ENCODE results near the gene CFAP74. TPM values are rescaled to one million over a fixed set of nuclear protein-coding genes. Genes with fewer than 3 reads are reported as not detected.
A peak's percentile ranks its signal among the peaks of the same experiment; 100 is the strongest.

The CFAP74 gene
- total RNA-seq, 2 experiments from 2014 or later, result not detected

DNA sequence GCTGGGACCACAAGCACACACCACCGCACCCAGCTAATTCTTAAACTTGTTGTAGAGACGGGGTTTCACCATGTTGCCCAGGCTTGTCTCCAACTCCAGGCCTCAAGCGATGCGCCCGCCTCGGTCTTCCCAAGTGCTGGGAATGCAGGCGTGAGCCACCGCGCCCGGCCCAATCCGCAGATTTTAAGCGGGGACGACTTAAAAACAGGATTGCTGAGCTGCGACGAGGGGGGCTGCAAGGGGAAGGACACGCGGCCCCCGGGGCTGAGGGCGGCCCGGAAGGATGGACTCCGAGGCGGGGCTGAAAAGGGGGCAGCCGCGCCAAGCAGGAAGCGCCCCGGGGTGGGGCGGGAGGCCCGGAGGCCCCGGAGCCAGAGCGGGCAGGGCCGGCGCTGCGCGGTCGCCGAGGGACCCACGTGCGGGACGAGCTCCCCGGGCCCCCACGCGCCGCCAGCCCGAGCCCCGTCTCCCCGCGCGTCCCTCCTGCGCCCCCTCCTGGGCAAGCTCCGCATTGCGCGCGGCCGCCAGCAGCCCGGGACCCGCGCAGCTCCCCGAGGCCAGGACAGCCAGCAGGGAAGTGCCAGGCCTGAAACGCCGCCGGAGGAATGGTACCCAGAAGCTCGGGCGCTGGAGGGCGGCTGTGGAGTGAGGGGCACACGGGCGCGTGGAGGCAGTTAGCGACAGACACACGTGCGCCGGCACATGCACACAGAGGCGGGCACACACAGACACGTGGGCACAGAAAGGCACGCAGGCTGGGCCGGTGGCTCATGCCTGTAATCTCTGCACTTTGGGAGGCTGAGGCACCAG is 41.1 kb upstream of the CFAP74 start:
- peak overlapping the region; percentile 39 for H3K4me3 ChIP-seq (ENCODE audit: low read length)

DNA sequence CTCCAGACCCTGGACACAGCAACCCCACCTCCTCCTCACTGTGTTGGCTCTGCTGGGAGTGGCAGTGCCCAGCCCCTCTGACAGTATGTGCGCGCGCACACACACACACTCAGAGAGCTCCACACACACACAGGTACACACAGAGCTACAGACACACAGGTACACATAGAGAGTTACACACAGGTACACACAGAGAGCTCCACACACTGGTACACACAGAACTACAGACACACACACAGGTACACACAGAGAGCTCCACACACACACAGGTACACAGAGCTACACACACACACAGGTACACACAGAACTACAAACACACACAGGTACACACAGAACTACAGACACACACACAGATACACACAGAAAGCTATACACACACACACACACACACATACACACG is 40.3 kb upstream of the CFAP74 start:
- TF ChIP-seq, protein P1, sequence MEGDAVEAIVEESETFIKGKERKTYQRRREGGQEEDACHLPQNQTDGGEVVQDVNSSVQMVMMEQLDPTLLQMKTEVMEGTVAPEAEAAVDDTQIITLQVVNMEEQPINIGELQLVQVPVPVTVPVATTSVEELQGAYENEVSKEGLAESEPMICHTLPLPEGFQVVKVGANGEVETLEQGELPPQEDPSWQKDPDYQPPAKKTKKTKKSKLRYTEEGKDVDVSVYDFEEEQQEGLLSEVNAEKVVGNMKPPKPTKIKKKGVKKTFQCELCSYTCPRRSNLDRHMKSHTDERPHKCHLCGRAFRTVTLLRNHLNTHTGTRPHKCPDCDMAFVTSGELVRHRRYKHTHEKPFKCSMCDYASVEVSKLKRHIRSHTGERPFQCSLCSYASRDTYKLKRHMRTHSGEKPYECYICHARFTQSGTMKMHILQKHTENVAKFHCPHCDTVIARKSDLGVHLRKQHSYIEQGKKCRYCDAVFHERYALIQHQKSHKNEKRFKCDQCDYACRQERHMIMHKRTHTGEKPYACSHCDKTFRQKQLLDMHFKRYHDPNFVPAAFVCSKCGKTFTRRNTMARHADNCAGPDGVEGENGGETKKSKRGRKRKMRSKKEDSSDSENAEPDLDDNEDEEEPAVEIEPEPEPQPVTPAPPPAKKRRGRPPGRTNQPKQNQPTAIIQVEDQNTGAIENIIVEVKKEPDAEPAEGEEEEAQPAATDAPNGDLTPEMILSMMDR (IDR thresholded peaks at IDR 0.05), result no peak
- DNase-seq (no peak), ATAC-seq (ENCODE audit: poor library complexity) (no peak)
- Histone ChIP-seq H3K4me1 (ENCODE audit: insufficient read depth, low read length) (peaks cover 23% of the 10 kb centered on the region), H3K36me3 (ENCODE audit: insufficient read depth, low read length) (no peaks in the 10 kb centered on the region), H3K27ac (ENCODE audit: low read depth in 1 of 2, low read length in 2 of 2) (no peak overlapping the region), H3K27me3 (ENCODE audit: control insufficient read depth in 1 of 2, insufficient read depth in 2 of 2, low read length in 2 of 2) (peaks cover 9 to 16% of the 10 kb centered on the region in 2 experiments), H3K4me3 (ENCODE audit: low read length) (no peak overlapping the region), H3K9me3 (ENCODE audit: control insufficient read depth in 1 of 2, insufficient read depth in 1 of 2, low read length in 2 of 2) (peaks cover 0 to 11% of the 10 kb centered on the region in 2 experiments)
- Mint-ChIP-seq H3K4me1 (ENCODE audit: low read depth) (peaks cover 15% of the 10 kb centered on the region), H3K27me3 (peaks cover 11% of the 10 kb centered on the region), H3K36me3 (ENCODE audit: low read depth) (no peaks in the 10 kb centered on the region), H3K27ac (no peak overlapping the region), H3K4me3 (peak overlapping the region; percentile 67), H3K9me3 (no peaks in the 10 kb centered on the region)
- ChIA-PET POLR2A (no interaction called here), CTCF (interaction anchor here (1.0 to 1.3 kb wide), 2 partner anchors 13 to 208 kb away, joined by 3 to 4 read pairs; no protein-coding TSS in a partner anchor)
- intact Hi-C loops (cut with DNase I, micrococcal nuclease), result loop anchor here in 1 of 2 experiments (1.0 kb wide), 1 partner anchor 100 kb away; no protein-coding TSS in a partner anchor

More for the DNA sequence above, 41.1 kb upstream of the CFAP74 start:
- Mint-ChIP-seq H3K4me1 (ENCODE audit: low read depth) (peaks cover 22% of the 10 kb centered on the region), H3K36me3 (ENCODE audit: low read depth) (no peaks in the 10 kb centered on the region), H3K9me3 (no peaks in the 10 kb centered on the region), H3K27me3 (peaks cover 16% of the 10 kb centered on the region), H3K27ac (no peak overlapping the region), H3K4me3 (peak overlapping the region; percentile 34)
- Histone ChIP-seq H3K9me3 (ENCODE audit: control insufficient read depth in 1 of 2, insufficient read depth in 1 of 2, low read length in 2 of 2) (peaks cover 0 to 16% of the 10 kb centered on the region in 2 experiments), H3K36me3 (ENCODE audit: insufficient read depth, low read length) (no peaks in the 10 kb centered on the region), H3K27ac (ENCODE audit: low read depth in 1 of 2, low read length in 2 of 2) (no peak overlapping the region), H3K27me3 (ENCODE audit: control insufficient read depth in 1 of 2, insufficient read depth in 2 of 2, low read length in 2 of 2) (peaks cover 9 to 16% of the 10 kb centered on the region in 2 experiments), H3K4me1 (ENCODE audit: insufficient read depth, low read length) (peaks cover 30% of the 10 kb centered on the region)
- CTCF ChIA-PET, result interaction anchor here (0.6 to 1.3 kb wide), 14 partner anchors 9 to 207 kb away, joined by 3 to 11 read pairs (median 3); no protein-coding TSS in a partner anchor
- POLR2A ChIA-PET, result interaction anchor here (0.6 to 1.0 kb wide), 2 partner anchors 19 to 102 kb away, joined by 3 read pairs; no protein-coding TSS in a partner anchor
- peak; percentile 94 for ATAC-seq (ENCODE audit: poor library complexity)
- peak; percentile 61 to 90 (median 76) for DNase-seq
- intact Hi-C loops (cut with DNase I, micrococcal nuclease), result loop anchor here in 1 of 2 experiments (1.0 to 5.0 kb wide), 3 partner anchors 84 to 598 kb away; no protein-coding TSS in a partner anchor
- TF ChIP-seq, protein P1 (IDR thresholded peaks at IDR 0.05), result peak; percentile 74

DNA sequence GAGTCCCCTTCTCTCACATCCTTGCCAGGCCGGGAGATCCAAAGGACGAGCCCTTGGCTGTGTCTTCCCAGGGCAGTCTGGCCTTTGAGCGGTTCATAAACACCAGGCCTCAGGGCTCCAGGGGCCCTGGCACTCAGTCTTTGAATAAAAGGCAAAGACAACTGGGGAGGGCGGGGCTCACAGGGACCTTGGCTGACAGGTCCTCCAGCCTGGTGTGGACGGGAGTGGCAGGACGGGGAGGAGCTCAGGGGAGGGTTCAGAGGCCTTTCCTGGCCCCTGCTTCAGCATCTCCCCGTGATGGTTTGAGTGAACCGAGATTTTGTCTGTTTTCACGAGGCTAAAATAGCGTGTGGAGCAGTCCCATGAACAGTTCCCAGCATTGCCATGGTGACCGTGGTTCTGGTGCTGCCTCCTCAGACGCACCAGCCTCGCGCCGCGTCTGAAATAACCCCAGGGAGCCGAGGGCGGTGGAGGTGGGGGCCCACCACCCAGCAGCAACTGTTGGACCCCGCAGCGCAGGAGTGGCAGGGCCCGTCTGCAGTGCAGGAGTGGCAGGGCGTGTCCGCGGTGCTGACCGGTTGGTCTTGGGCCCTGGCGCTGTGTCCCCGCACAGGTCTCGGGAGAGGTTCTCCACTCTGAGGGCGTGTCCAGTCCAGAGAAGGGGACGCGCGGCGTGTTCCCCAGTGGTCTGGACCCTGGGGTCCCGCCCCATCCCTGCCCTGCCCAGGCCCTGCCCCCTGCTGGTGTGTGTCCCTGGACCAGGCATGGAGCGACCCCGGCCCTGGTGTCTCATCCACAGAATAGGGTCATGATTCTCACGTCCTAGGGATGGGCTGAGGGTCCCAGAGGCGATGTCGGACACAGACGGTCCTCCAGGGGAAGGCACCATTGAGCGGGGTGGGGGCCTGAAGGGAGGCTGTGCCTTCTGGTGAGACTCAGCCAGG is 39.5 kb upstream of the CFAP74 start:
- CTCF ChIA-PET, result no interaction called here
- H3K27me3 Mint-ChIP-seq, result peaks cover 6% of the 10 kb centered on the region
- POLR2A ChIA-PET, result no interaction called here
- H3K27me3 ChIP-seq (ENCODE audit: control insufficient read depth in 1 of 2, insufficient read depth in 2 of 2, low read length in 2 of 2), result peaks cover 9 to 11% of the 10 kb centered on the region in 2 experiments
- DNase-seq (no peak), ATAC-seq (ENCODE audit: poor library complexity) (no peak)
- no peak overlapping the region for H3K4me3 Mint-ChIP-seq
- peaks cover 23% of the 10 kb centered on the region for H3K4me1 ChIP-seq (ENCODE audit: insufficient read depth, low read length)
- no peak overlapping the region for H3K27ac ChIP-seq (ENCODE audit: low read depth in 1 of 2, low read length in 2 of 2)
- peaks cover 14% of the 10 kb centered on the region for H3K4me1 Mint-ChIP-seq (ENCODE audit: low read depth)
- H3K4me3 ChIP-seq (ENCODE audit: low read length), result no peak overlapping the region
- TF ChIP-seq, protein P1 (IDR thresholded peaks at IDR 0.05), result no peak
- no peak overlapping the region for H3K27ac Mint-ChIP-seq
- intact Hi-C loops (cut with DNase I, micrococcal nuclease), result no loop called here
- no peaks in the 10 kb centered on the region for H3K36me3 Mint-ChIP-seq (ENCODE audit: low read depth)
- no peaks in the 10 kb centered on the region for H3K36me3 ChIP-seq (ENCODE audit: insufficient read depth, low read length)
- peaks cover 0 to 11% of the 10 kb centered on the region in 2 experiments for H3K9me3 ChIP-seq (ENCODE audit: control insufficient read depth in 1 of 2, insufficient read depth in 1 of 2, low read length in 2 of 2)
- no peaks in the 10 kb centered on the region for H3K9me3 Mint-ChIP-seq
